ENCODE results near the gene MAN1B1. TPM values are rescaled to one million over a fixed set of nuclear protein-coding genes. Genes with fewer than 3 reads are reported as not detected.
"Not testable (repeated sequence)": the region's sequence is repeated elsewhere in the genome, so short reads cannot be mapped to it uniquely, and the experiment has no call there.

MAN1B1 gene
- total RNA-seq, 1 donor from 2014 or later, result 75.5 TPM

GRCh38 chr9:137110147-137110910 lies 23.5 kb downstream of the MAN1B1 start:
- no peak for DNase-seq (ENCODE audit: low read depth)

GRCh38 chr9:137110911-137111787 lies 24.4 kb downstream of the MAN1B1 start:
- no peak for DNase-seq (ENCODE audit: low read depth)

GRCh38 chr9:137111788-137112563 lies 25.2 kb downstream of the MAN1B1 start:
- no peak for DNase-seq (ENCODE audit: low read depth)

- DNase-seq (ENCODE audit: low read depth), result no peak
Measured at GRCh38 chr9:137112564-137113384, 26.0 kb downstream of the MAN1B1 start.

GRCh38 chr9:137113385-137114159 lies 26.8 kb downstream of the MAN1B1 start:
- DNase-seq (ENCODE audit: low read depth), result no peak

GRCh38 chr9:137114220-137114612 lies 27.4 kb downstream of the MAN1B1 start:
- no peak for DNase-seq (ENCODE audit: low read depth)

- DNase-seq (ENCODE audit: low read depth), result peak; percentile 61
Measured at GRCh38 chr9:137114613-137115393, 28.0 kb downstream of the MAN1B1 start, which contains the start of gene DPP7. TSS of gene DPP7 (minus strand) at chr9:137114733. CDS start at chr9:137114713, 20 bp downstream.

- no peak for DNase-seq (ENCODE audit: low read depth)
Measured at GRCh38 chr9:137115394-137116026, 28.7 kb downstream of the MAN1B1 start.

- no peak for DNase-seq (ENCODE audit: low read depth)
Measured at GRCh38 chr9:137116027-137116507, 29.3 kb downstream of the MAN1B1 start.

GRCh38 chr9:137116728-137117127 lies 29.9 kb downstream of the MAN1B1 start:
- DNase-seq (ENCODE audit: low read depth), result no peak

GRCh38 chr9:137117269-137117731 lies 30.5 kb downstream of the MAN1B1 start:
- DNase-seq (ENCODE audit: low read depth), result no peak

- DNase-seq (ENCODE audit: low read depth), result not testable (repeated sequence)
Measured at GRCh38 chr9:137118092-137118603, 31.4 kb downstream of the MAN1B1 start.

- not testable (repeated sequence) for DNase-seq (ENCODE audit: low read depth)
Measured at GRCh38 chr9:137121927-137122795, 35.4 kb downstream of the MAN1B1 start.

- not testable (repeated sequence) for DNase-seq (ENCODE audit: low read depth)
Measured at GRCh38 chr9:137122796-137123467, 36.1 kb downstream of the MAN1B1 start.

- no peak for DNase-seq (ENCODE audit: low read depth)
Measured at GRCh38 chr9:137123468-137123837, 36.7 kb downstream of the MAN1B1 start.

- DNase-seq (ENCODE audit: low read depth), result not testable (repeated sequence)
Measured at GRCh38 chr9:137123952-137124462, 37.2 kb downstream of the MAN1B1 start.

All from myocyte (in vitro differentiated cells).